ENCODE results near the gene MOB3B.

MOB3B gene

DNA sequence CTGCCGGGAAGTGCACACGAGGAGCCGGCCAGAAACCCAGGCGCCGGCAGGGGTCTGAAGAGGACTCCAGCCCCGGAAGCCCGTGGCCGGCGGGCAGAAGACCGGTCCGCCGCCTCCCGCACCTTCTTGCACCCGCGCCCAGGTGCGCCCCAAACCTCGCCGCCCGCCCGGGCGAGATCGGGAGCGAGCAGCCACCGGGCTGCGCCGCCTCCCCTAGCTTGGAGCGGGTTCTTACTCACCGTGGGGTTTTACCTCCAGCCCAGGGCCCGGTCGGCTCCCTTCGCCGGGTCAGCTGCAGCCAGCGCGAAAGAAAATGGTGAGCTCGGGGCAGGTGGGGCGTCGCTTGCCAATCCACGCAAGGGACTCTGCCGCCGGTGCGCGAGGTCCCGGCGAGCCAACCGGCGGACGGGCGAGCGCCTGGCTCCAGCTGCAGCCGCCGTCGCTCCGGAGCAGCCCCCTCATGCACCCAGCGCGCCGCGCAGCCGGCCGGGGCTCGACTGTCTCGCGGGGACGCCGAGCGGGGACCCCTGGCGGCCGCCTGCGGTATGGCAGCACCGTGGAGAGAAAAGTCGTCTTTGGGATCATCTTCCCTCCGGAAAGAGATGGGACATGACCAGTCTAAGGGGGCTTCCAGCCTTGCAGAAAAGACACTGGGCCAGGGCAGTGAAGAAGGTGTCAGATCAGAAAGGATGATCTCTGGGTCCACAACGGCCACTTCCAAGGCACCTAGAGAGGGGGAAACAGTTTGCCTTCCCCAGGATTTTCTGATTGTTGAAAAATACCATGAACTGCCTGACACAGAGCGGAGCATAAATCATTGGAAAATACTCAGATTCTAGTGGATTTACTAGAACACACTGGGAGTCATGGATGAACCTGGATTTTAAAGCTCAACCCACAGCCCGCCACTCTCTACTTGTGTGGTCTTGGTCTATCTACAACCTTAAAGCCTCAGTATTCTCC lies at the start of gene MOB3B:
Gene MOB3B, minus strand, starts transcription at position 499 of the 963 bp plus-strand sequence. CDS start 74,264 bp downstream, outside the sequence.
- DNase-seq = peak; percentile 81

DNA sequence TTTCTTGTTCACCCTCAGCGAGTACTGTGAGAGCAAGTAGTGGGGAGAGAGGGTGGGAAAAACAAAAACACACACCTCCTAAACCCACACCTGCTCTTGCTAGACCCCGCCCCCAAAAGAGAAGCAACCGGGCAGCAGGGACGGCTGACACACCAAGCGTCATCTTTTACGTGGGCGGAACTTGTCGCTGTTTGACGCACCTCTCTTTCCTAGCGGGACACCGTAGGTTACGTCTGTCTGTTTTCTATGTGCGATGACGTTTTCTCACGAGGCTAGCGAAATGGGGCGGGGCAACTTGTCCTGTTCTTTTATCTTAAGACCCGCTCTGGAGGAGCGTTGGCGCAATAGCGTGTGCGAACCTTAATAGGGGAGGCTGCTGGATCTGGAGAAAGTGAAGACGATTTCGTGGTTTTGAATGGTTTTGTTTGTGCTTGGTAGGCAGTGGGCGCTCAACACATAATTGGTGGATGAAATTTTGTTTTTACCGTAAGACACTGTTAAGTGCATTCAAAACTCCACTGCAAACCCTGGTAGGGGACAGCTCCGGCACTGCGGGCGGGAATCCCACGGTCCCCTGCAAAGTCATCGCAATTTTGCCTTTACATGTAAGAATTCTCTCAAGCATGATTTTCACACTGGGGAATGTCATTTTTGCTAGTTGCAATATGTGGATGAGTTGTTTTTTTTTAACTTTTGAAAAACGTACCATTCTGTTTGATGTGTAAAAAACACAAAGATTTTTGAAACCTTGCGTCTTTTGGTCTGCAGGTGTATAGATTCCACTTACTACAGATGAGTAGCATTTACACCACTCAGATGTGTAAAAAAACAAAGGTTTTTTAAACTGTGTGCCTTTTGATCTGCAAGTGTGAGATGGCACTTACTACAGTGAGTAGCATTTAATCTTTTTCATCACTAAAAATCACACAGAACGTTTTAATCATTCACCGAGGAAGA lies 44.3 kb upstream of the MOB3B start:
- peak; percentile 88 for DNase-seq

DNA sequence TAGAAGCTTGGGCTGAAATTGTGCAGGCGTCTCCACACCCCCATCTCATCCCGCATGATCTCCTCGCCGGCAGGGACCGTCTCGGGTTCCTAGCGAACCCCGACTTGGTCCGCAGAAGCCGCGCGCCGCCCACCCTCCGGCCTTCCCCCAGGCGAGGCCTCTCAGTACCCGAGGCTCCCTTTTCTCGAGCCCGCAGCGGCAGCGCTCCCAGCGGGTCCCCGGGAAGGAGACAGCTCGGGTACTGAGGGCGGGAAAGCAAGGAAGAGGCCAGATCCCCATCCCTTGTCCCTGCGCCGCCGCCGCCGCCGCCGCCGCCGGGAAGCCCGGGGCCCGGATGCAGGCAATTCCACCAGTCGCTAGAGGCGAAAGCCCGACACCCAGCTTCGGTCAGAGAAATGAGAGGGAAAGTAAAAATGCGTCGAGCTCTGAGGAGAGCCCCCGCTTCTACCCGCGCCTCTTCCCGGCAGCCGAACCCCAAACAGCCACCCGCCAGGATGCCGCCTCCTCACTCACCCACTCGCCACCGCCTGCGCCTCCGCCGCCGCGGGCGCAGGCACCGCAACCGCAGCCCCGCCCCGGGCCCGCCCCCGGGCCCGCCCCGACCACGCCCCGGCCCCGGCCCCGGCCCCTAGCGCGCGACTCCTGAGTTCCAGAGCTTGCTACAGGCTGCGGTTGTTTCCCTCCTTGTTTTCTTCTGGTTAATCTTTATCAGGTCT lies 43.5 kb upstream of the MOB3B start, which contains the start of gene C9orf72:
Gene C9orf72, minus strand, starts transcription at position 564 of the 716 bp plus-strand sequence. CDS start 6,361 bp downstream, outside the sequence.
- DNase-seq = peak; percentile 88

GRCh38 chr9:27572566-27572917 lies 42.9 kb upstream of the MOB3B start:
- no peak for DNase-seq

DNA sequence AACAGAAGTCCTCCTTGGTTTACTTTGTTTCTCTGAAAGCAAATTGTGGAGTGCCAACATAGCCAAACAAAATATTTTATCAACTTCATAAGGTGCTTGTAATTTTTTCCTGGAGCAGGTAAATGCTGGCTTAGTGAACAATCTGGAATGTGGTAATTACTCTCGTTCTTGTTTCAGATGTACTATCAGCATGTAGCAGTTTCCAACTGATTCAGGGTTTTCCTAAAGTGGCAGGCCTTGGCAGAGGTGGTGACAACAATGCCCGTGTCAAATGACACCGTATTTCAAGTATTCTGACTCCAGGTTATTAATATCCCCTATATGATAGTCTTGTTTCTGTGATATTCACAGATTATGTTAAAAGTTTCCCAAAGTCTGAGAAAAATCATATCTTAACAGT lies 42.4 kb upstream of the MOB3B start:
- no peak for DNase-seq

GRCh38 chr9:27571011-27571410 lies 41.4 kb upstream of the MOB3B start:
- no peak for DNase-seq

- no peak for DNase-seq
These were observed 39.8 kb upstream of the MOB3B start for GRCh38 chr9:27569406-27569805.

- no peak for DNase-seq
These were observed 36.5 kb upstream of the MOB3B start for GRCh38 chr9:27566118-27566517.

- no peak for DNase-seq
These were observed 36.1 kb upstream of the MOB3B start for GRCh38 chr9:27565696-27566095.

- no peak for DNase-seq
These were observed 35.1 kb upstream of the MOB3B start for GRCh38 chr9:27564670-27565069.

- DNase-seq = no peak
These were observed 34.3 kb upstream of the MOB3B start for GRCh38 chr9:27563738-27564430.

DNA sequence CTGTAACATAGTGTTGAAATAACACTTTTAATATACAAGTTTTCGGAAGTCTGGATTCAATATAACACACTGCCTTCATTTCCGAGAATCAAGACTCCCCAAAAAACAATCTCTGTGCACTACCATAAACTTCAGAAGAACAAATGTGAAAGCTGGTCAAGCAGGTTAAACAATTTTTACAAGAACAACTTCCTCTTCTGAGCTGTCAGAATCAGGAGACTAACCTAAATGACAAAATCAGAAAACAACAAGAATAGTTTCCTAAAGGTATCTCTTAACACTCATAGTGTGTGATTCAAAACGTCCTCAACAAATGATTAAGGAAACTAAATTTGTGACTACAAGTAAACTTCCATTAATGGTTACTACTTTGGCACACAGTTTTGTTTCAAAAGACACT lies 32.1 kb upstream of the MOB3B start:
- no peak for DNase-seq

DNA sequence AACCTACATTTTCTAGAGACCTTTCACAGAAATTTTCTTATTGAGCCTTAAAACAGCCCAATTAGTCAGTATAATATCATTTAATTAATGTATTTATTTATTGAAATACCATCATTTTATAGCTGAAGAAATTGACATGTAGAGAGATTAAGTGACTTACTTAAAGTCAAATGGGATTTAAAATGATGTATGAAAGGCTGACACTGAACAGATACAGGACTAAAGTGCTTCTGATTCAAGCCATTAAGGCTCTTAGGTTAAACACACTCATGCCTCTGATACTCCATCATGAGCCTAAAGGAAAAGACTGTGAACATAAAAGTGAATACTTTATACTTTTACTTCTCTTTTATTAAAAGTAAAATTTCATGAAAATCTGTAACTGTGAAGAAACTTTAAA lies 30.8 kb upstream of the MOB3B start:
- DNase-seq = no peak

DNA sequence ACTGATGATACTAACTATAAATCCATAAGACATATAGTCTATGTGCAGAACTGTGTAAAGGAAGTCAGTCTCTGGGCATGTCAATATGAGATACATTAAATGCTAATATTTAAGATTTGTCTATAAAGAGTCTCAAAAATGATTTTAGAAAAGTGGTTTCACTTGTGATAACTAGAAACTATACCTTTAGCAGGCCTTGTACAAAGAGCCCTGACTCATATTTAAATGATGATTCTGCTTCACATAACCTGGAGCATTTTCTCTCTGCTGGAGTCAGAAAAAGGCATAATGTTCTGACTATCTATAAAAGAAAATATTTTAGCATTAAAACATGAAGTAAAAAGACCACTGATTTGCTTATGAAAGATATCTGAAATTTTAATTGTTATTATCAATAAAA lies 28.7 kb upstream of the MOB3B start:
- no peak for DNase-seq

DNA sequence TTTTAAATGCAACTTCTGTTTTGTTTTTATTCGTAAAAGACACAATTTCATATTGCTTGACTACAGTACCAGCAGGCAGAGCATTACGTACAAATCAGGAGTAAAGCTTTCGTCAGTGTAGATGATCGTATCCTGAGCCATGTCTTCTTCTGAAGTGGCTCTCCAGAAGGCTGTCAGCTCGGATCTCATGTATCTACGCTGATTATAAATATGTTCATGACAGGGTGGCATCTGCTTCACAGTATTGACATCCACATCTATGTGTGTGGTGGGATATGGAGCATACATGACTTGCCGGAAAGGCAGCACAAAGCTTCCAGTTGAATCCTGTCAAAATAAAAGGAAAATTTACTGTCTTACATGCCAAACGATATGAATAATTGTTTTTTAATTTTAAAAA lies 26.9 kb upstream of the MOB3B start:
- no peak for DNase-seq

GRCh38 chr9:27554712-27555111 lies 25.1 kb upstream of the MOB3B start:
- no peak for DNase-seq

GRCh38 chr9:27549196-27549755 lies 19.7 kb upstream of the MOB3B start:
- no peak for DNase-seq

DNA sequence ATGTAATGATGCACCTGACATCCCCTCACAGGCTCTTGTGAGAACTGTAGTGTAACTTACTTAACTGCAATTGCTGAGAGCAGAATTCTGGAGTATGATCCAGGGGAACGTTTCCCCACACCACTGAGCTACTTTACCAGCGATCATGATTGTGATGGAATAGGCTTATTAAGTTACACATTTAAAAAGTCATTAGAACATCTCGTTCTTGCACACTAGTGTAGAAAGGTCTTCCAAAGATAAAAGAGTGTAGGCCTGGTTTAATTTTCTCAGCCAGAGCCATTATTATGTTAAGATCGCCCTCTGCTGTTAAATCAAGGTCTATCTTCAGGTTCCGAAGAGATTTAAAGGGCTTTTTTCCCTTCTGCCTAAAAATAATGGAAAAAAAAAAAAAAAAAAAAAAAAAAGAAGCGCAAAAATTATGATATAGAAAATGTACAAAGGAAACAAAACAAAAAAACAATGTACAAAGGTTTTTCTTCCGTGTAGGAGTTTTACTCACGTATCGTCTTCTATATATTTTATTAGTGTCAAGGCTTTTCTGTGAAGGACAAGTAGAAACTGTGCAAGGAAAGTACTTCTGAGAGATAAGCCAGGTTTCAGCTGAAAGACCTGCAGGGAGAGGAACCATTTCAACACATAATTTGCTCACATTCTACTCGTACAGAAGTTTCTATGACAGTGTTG lies 18.6 kb upstream of the MOB3B start:
- no peak for DNase-seq

DNA sequence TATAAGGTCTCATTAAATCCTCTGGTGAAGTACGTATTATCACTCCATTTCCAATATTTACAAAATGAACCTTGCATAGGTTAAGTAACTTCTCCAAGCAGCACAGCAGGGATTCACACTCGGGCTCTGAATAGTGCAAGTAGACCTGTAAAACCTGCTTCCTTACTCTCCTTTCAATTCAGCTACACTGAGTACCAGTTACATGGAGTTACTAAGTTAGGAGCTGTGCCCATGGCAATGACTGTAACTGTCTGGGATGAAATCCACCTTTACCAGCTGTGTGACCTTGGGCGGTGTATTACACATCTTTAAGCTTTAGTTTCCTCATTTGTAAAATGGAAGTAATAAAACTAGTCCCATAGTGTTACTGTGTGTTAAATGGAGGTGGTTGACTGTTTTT lies 15.9 kb upstream of the MOB3B start:
- DNase-seq = no peak

- DNase-seq = no peak
These were observed 12.9 kb upstream of the MOB3B start for GRCh38 chr9:27542508-27542907.

- no peak for DNase-seq
These were observed 12.1 kb upstream of the MOB3B start for GRCh38 chr9:27541740-27542139.
